ENCODE data around the gene CNTNAP2.

GRCh38 chr7:146423446-146423845 is 306.8 kb downstream of the CNTNAP2 start:
- TF ChIP-seq, protein P1, sequence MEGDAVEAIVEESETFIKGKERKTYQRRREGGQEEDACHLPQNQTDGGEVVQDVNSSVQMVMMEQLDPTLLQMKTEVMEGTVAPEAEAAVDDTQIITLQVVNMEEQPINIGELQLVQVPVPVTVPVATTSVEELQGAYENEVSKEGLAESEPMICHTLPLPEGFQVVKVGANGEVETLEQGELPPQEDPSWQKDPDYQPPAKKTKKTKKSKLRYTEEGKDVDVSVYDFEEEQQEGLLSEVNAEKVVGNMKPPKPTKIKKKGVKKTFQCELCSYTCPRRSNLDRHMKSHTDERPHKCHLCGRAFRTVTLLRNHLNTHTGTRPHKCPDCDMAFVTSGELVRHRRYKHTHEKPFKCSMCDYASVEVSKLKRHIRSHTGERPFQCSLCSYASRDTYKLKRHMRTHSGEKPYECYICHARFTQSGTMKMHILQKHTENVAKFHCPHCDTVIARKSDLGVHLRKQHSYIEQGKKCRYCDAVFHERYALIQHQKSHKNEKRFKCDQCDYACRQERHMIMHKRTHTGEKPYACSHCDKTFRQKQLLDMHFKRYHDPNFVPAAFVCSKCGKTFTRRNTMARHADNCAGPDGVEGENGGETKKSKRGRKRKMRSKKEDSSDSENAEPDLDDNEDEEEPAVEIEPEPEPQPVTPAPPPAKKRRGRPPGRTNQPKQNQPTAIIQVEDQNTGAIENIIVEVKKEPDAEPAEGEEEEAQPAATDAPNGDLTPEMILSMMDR (IDR thresholded peaks at IDR 0.05): no peak
- TF ChIP-seq POLR2A (IDR thresholded peaks at IDR 0.05): no peak

All from lower leg skin (tissue), 3 donors.